Nephron (organoid): ENCODE data around the gene ACAT2.

ENCODE experiments used
- H3K27ac Mint-ChIP-seq, 3 experiments: 2 replicates each; pipeline ENCODE4 v1.8.0; 2020; ENCODE audit warnings: mixed read lengths in 3 of 3, mild to moderate bottlenecking in 2 of 3, moderate library complexity in 1 of 3
- H3K27me3 Mint-ChIP-seq: 2 replicates; pipeline ENCODE4 v1.8.0; 2021; ENCODE audit warnings: low read depth, mild to moderate bottlenecking, moderate library complexity, mixed read lengths
- H3K36me3 Mint-ChIP-seq: 2 replicates; pipeline ENCODE4 v1.8.0; 2020; ENCODE audit warnings: low read depth, mixed read lengths
- H3K4me1 Mint-ChIP-seq: 2 replicates; pipeline ENCODE4 v1.8.0; 2020; ENCODE audit warnings: mixed read lengths
- H3K4me3 Mint-ChIP-seq, 3 experiments: 2 replicates each; pipeline ENCODE4 v1.8.0; 2020; ENCODE audit warnings: mild to moderate bottlenecking in 3 of 3, mixed read lengths in 3 of 3, moderate library complexity in 2 of 3
- H3K9me3 Mint-ChIP-seq: 2 replicates; pipeline ENCODE4 v1.8.0; 2020; ENCODE audit warnings: mixed read lengths
- CTCF ChIP-seq, 3 experiments: fragments of 200-600 bp; sonication (generic); IDR thresholded peaks; one replicate each; pipeline ENCODE4 v1.5.0; 2021; ENCODE audit warnings: antibody characterized with exemption in 3 of 3; ENCODE audit not compliant: unreplicated experiment in 3 of 3

Gene ACAT2

GRCh38 chr6:159754401-159754800 lies 7.4 kb upstream of the ACAT2 start:
- H3K27me3 Mint-ChIP-seq: no peaks in the 10 kb centered on the region
- no peak overlapping the region for H3K4me3 Mint-ChIP-seq
- H3K27ac Mint-ChIP-seq: no peak overlapping the region
- peaks cover 75% of the 10 kb centered on the region for H3K36me3 Mint-ChIP-seq
- TF ChIP-seq CTCF (IDR thresholded peaks at IDR 0.05; ENCODE audit: unreplicated experiment in 3 of 3): no peak
- no peaks in the 10 kb centered on the region for H3K9me3 Mint-ChIP-seq
- H3K4me1 Mint-ChIP-seq: no peaks in the 10 kb centered on the region

GRCh38 chr6:159754959-159755914 lies 6.6 kb upstream of the ACAT2 start:
- H3K27me3 Mint-ChIP-seq: no peaks in the 10 kb centered on the region
- H3K36me3 Mint-ChIP-seq: peaks cover 71% of the 10 kb centered on the region
- no peaks in the 10 kb centered on the region for H3K9me3 Mint-ChIP-seq
- H3K4me1 Mint-ChIP-seq: peaks cover 6% of the 10 kb centered on the region
- H3K4me3 Mint-ChIP-seq: no peak overlapping the region
- H3K27ac Mint-ChIP-seq: peak overlapping the region in 1 of 3 experiments; percentile 2
- no peak for TF ChIP-seq CTCF (IDR thresholded peaks at IDR 0.05; ENCODE audit: unreplicated experiment in 3 of 3)

GRCh38 chr6:159756508-159756907 lies 5.3 kb upstream of the ACAT2 start:
- no peaks in the 10 kb centered on the region for H3K27me3 Mint-ChIP-seq
- no peak overlapping the region for H3K4me3 Mint-ChIP-seq
- H3K9me3 Mint-ChIP-seq: no peaks in the 10 kb centered on the region
- H3K4me1 Mint-ChIP-seq: peaks cover 17% of the 10 kb centered on the region
- peaks cover 67% of the 10 kb centered on the region for H3K36me3 Mint-ChIP-seq
- no peak overlapping the region for H3K27ac Mint-ChIP-seq
- no peak for TF ChIP-seq CTCF (IDR thresholded peaks at IDR 0.05; ENCODE audit: unreplicated experiment in 3 of 3)

GRCh38 chr6:159758031-159759001 lies 3.5 kb upstream of the ACAT2 start:
- Mint-ChIP-seq H3K27ac (peak overlapping the region in 1 of 3 experiments; percentile 47), H3K36me3 (peaks cover 53% of the 10 kb centered on the region), H3K4me3 (peak overlapping the region in 2 of 3 experiments; percentile 54 to 62), H3K4me1 (peaks cover 17% of the 10 kb centered on the region), H3K27me3 (no peaks in the 10 kb centered on the region), H3K9me3 (no peaks in the 10 kb centered on the region)
- no peak for TF ChIP-seq CTCF (IDR thresholded peaks at IDR 0.05; ENCODE audit: unreplicated experiment in 3 of 3)

GRCh38 chr6:159759645-159760044 lies 2.2 kb upstream of the ACAT2 start:
- no peak for TF ChIP-seq CTCF (IDR thresholded peaks at IDR 0.05; ENCODE audit: unreplicated experiment in 3 of 3)
- Mint-ChIP-seq H3K36me3 (peaks cover 41% of the 10 kb centered on the region), H3K4me1 (peaks cover 17% of the 10 kb centered on the region), H3K27me3 (no peaks in the 10 kb centered on the region), H3K27ac (peak overlapping the region; percentile 56 to 83 (median 65)), H3K9me3 (no peaks in the 10 kb centered on the region), H3K4me3 (peak overlapping the region; percentile 64 to 78 (median 71))
